HG02943 (cell line): Measurements from ENCODE around the gene MTHFS.
"Not testable (repeated sequence)": the region's sequence is repeated elsewhere in the genome, so short reads cannot be mapped to it uniquely, and the experiment has no call there.

Experiments
- ATAC-seq: cut with Tn5 transposase; IDR thresholded peaks from one replicate; pipeline ENCODE4 v1.9.1; 2021; ENCODE audit warnings: mild to moderate bottlenecking, low read depth, moderate library complexity; ENCODE audit not compliant: unreplicated experiment

The MTHFS gene

GRCh38 chr15:79916502-79917132, 19.8 kb upstream of the MTHFS start:
- no peak for ATAC-seq

GRCh38 chr15:79915776-79916501, 19.1 kb upstream of the MTHFS start:
- ATAC-seq: not testable (repeated sequence)

- ATAC-seq: no peak
Measured at GRCh38 chr15:79914728-79915127, 17.9 kb upstream of the MTHFS start.

GRCh38 chr15:79909556-79910335, 12.9 kb upstream of the MTHFS start:
- not testable (repeated sequence) for ATAC-seq

GRCh38 chr15:79904271-79904670, 7.5 kb upstream of the MTHFS start:
- no peak for ATAC-seq

GRCh38 chr15:79903626-79904025, 6.8 kb upstream of the MTHFS start:
- no peak for ATAC-seq

- ATAC-seq: no peak
Measured at GRCh38 chr15:79903144-79903543, 6.3 kb upstream of the MTHFS start.

- ATAC-seq: no peak
Measured at GRCh38 chr15:79901958-79902357, 5.1 kb upstream of the MTHFS start.

GRCh38 chr15:79900818-79901378, 4.1 kb upstream of the MTHFS start:
- ATAC-seq: not testable (repeated sequence)

- no peak for ATAC-seq
Measured at GRCh38 chr15:79900087-79900486, 3.3 kb upstream of the MTHFS start.

GRCh38 chr15:79898786-79899185, 2.0 kb upstream of the MTHFS start:
- ATAC-seq: not testable (repeated sequence)

GRCh38 chr15:79898369-79898768, 1.6 kb upstream of the MTHFS start:
- ATAC-seq: no peak

GRCh38 chr15:79897701-79898113, 893 bp upstream of the MTHFS start:
- ATAC-seq: no peak

GRCh38 chr15:79897380-79897678, 515 bp upstream of the MTHFS start:
- no peak for ATAC-seq

GRCh38 chr15:79896131-79896633, 632 bp downstream of the MTHFS start:
- ATAC-seq: peak; percentile 49

- ATAC-seq: no peak
Measured at GRCh38 chr15:79887054-79887930, 9.5 kb downstream of the MTHFS start.

GRCh38 chr15:79886124-79886523, 10.7 kb downstream of the MTHFS start:
- ATAC-seq: no peak

- ATAC-seq: no peak
Measured at GRCh38 chr15:79884204-79884596, 12.6 kb downstream of the MTHFS start.

GRCh38 chr15:79883579-79884203, 13.1 kb downstream of the MTHFS start:
- no peak for ATAC-seq

- no peak for ATAC-seq
Measured at GRCh38 chr15:79881668-79882067, 15.1 kb downstream of the MTHFS start.
